WERI-Rb-1 (cell line): ENCODE measurements around the gene NUP155.

Experiments
- DNase-seq: peaks from one replicate; pipeline ENCODE4 v3.0.0-alpha.2; 2020
- H3K27ac ChIP-seq: fragments of 250-450 bp; sonication (Bioruptor Pico); 2 replicates; pipeline ENCODE4 v1.5.1; 2020; ENCODE audit warnings: mild to moderate bottlenecking, moderate library complexity
- H3K27me3 ChIP-seq: fragments of 250-450 bp; sonication (Bioruptor Pico); 2 replicates; pipeline ENCODE4 v1.5.1; 2021; ENCODE audit warnings: mild to moderate bottlenecking, low read depth, moderate library complexity; ENCODE audit not compliant: insufficient read depth, severe bottlenecking
- H3K36me3 ChIP-seq: fragments of 250-450 bp; sonication (Bioruptor Pico); 2 replicates; pipeline ENCODE4 v1.5.1; 2020; ENCODE audit warnings: mild to moderate bottlenecking, moderate library complexity
- H3K4me3 ChIP-seq: 2 replicates; pipeline ENCODE4 v1.5.1; 2011; ENCODE audit warnings: low read depth, mild to moderate bottlenecking, control low read depth, low read length
- H3K9me3 ChIP-seq: fragments of 250-450 bp; sonication (Bioruptor Pico); 2 replicates; pipeline ENCODE4 v1.5.1; 2021; ENCODE audit warnings: mild to moderate bottlenecking, moderate library complexity; ENCODE audit not compliant: severe bottlenecking
- TF ChIP-seq, protein P1 (sequence below): IDR thresholded peaks from 2 replicates; pipeline ENCODE4 v1.5.1; 2011; ENCODE audit warnings: low read depth, mild to moderate bottlenecking, control low read depth, inconsistent platforms, low read length

The NUP155 gene

DNA sequence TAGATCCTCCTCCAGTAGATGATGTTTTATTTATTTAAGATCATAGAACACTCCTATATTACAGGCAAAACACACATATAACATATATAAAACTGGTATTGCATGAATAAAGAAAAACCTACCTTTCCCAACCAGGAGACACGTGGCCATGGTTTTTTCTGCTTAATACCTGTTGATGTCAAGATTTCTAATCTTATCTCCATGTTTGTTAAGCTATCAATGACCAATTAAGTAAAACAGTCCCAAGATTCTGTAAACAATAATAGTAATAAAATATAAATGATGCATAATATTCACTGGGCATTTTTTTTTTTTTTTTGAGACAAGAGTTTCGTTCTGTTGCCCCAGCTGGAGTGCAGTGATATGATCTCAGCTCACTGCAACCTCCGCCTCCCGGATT lies 123.4 kb downstream of the NUP155 start:
- no peak overlapping the region for H3K27ac ChIP-seq
- no peak for DNase-seq
- H3K36me3 ChIP-seq, result peaks cover 11% of the 10 kb centered on the region
- H3K9me3 ChIP-seq, result no peaks in the 10 kb centered on the region
- TF ChIP-seq, protein P1, sequence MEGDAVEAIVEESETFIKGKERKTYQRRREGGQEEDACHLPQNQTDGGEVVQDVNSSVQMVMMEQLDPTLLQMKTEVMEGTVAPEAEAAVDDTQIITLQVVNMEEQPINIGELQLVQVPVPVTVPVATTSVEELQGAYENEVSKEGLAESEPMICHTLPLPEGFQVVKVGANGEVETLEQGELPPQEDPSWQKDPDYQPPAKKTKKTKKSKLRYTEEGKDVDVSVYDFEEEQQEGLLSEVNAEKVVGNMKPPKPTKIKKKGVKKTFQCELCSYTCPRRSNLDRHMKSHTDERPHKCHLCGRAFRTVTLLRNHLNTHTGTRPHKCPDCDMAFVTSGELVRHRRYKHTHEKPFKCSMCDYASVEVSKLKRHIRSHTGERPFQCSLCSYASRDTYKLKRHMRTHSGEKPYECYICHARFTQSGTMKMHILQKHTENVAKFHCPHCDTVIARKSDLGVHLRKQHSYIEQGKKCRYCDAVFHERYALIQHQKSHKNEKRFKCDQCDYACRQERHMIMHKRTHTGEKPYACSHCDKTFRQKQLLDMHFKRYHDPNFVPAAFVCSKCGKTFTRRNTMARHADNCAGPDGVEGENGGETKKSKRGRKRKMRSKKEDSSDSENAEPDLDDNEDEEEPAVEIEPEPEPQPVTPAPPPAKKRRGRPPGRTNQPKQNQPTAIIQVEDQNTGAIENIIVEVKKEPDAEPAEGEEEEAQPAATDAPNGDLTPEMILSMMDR, result no peak
- H3K27me3 ChIP-seq, result no peaks in the 10 kb centered on the region
- no peak overlapping the region for H3K4me3 ChIP-seq

DNA sequence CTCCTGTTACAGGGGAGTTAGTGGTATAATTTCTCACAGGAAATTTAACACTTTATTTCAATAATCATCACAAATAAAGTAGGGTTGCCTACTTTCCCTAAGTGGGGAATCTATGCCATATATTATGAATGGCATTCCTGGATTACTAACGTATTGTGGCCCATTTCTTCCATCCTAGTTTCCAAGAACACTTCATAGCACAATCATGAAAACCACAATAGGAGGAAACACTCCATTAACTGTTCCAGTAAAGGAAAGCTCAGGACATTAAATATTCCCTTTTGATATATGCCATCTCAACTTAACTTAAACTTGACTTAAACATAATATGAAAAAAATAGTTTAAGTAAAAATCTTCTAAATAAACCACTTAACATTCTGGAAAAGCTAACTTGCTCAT lies 123.9 kb downstream of the NUP155 start:
- Histone ChIP-seq H3K27ac (no peak overlapping the region), H3K9me3 (no peaks in the 10 kb centered on the region), H3K36me3 (peaks cover 15% of the 10 kb centered on the region), H3K4me3 (no peak overlapping the region), H3K27me3 (no peaks in the 10 kb centered on the region)
- TF ChIP-seq, protein P1, result no peak
- no peak for DNase-seq
